Measurements from ENCODE around the gene SF3B3.
"Not testable (repeated sequence)": the region's sequence is repeated elsewhere in the genome, so short reads cannot be mapped to it uniquely, and the experiment has no call there.

The SF3B3 gene

GRCh38 chr16:70510216-70510615, 13.4 kb upstream of the SF3B3 start:
- no peak for TF ChIP-seq CTCF (IDR thresholded peaks at IDR 0.05; ENCODE audit: insufficient read depth, low read depth, low read length, missing control alignments)

GRCh38 chr16:70511833-70512232, 11.8 kb upstream of the SF3B3 start:
- H3K4me3 ChIP-seq (ENCODE audit: low read length): no peak overlapping the region
- no peak for TF ChIP-seq CTCF (IDR thresholded peaks at IDR 0.05; ENCODE audit: insufficient read depth, low read depth, low read length, missing control alignments)

More at GRCh38 chr16:70510216-70510615, 13.4 kb upstream of the SF3B3 start:
- DNase-seq (ENCODE audit: low read depth): no peak
- no peak overlapping the region for H3K4me3 ChIP-seq (ENCODE audit: low read length)

GRCh38 chr16:70512456-70512855, 11.2 kb upstream of the SF3B3 start:
- no peak for TF ChIP-seq CTCF (IDR thresholded peaks at IDR 0.05; ENCODE audit: insufficient read depth, low read depth, low read length, missing control alignments)
- no peak overlapping the region for H3K4me3 ChIP-seq (ENCODE audit: low read length)
- DNase-seq (ENCODE audit: low read depth): peak; percentile 95

More at GRCh38 chr16:70511833-70512232, 11.8 kb upstream of the SF3B3 start:
- no peak for DNase-seq (ENCODE audit: low read depth)

- DNase-seq (ENCODE audit: low read depth): peak; percentile 59
- H3K4me3 ChIP-seq (ENCODE audit: low read length): no peak overlapping the region
- no peak for TF ChIP-seq CTCF (IDR thresholded peaks at IDR 0.05; ENCODE audit: insufficient read depth, low read depth, low read length, missing control alignments)
Observed at GRCh38 chr16:70520612-70521297, 2.9 kb upstream of the SF3B3 start.

- H3K4me3 ChIP-seq (ENCODE audit: low read length): peak overlapping the region; percentile 97
- TF ChIP-seq CTCF (IDR thresholded peaks at IDR 0.05; ENCODE audit: insufficient read depth, low read depth, low read length, missing control alignments): no peak
- DNase-seq (ENCODE audit: low read depth): no peak
Observed at GRCh38 chr16:70522216-70523075, 1.2 kb upstream of the SF3B3 start.

- no peak for TF ChIP-seq CTCF (IDR thresholded peaks at IDR 0.05; ENCODE audit: insufficient read depth, low read depth, low read length, missing control alignments)
- DNase-seq (ENCODE audit: low read depth): peak; percentile 85
- H3K4me3 ChIP-seq (ENCODE audit: low read length): peak within 1 kb of the TSS; percentile 97
Observed at GRCh38 chr16:70523076-70523742, 407 bp upstream of the SF3B3 start, which contains the start of gene COG4. Gene COG4, minus strand, starts transcription at chr16:70523554. Its CDS starts 11 bp downstream, at chr16:70523543.

- not testable (repeated sequence) for DNase-seq (ENCODE audit: low read depth)
- peak overlapping the region; percentile 97 for H3K4me3 ChIP-seq (ENCODE audit: low read length)
Observed at GRCh38 chr16:70524399-70524825, 796 bp downstream of the SF3B3 start.

Data from epithelial cell of esophagus (primary cell).